Muscle of back (tissue), 13 donors: ENCODE data around the gene ADD3. TPM values are rescaled to one million over a fixed set of nuclear protein-coding genes. Genes with fewer than 3 reads are reported as not detected.

Experiments
- DNase-seq, 3 donors: peaks; one replicate each; pipeline versions ENCODE4 v3.0.0 to v3.0.0-alpha.2; 2013
- long read RNA-seq, 9 donors: transcript quantifications; one replicate each; lab custom pipeline, GENCODE V29; 2026
- polyA plus RNA-seq, 10 donors: library from polyadenylated mRNA; unstranded; fragments of 120-200 nt; gene quantifications; one replicate each; pipeline ENCODE4 v1.2.1, GENCODE V29; 2013; ENCODE audit not compliant: insufficient read length in 10 of 10

Gene ADD3
- polyA plus RNA-seq, result 100 to 1,000 TPM in 9 of 10 donors, 10 to 100 TPM in 1; 99.6 to 143 (median 122) TPM
- long read RNA-seq, donor 1, full-length matches to known transcripts, result 7 of 17 reads
- long read RNA-seq, donor 1, partial matches to known transcripts, result 10 of 17 reads
- long read RNA-seq, donor 1, other reads (novel, unspliced or antisense), result 0 of 17 reads
- long read RNA-seq, donor 2, full-length matches to known transcripts, result 7 of 12 reads
- long read RNA-seq, donor 2, partial matches to known transcripts, result 5 of 12 reads
- long read RNA-seq, donor 2, other reads (novel, unspliced or antisense), result 0 of 12 reads
- long read RNA-seq, donor 3, partial matches to known transcripts, result 0 of 1 reads
- long read RNA-seq, donor 3, other reads (novel, unspliced or antisense), result 0 of 1 reads
- long read RNA-seq, donor 4, full-length matches to known transcripts, result 14 of 20 reads
- long read RNA-seq, donor 4, partial matches to known transcripts, result 6 of 20 reads
- long read RNA-seq, donor 4, other reads (novel, unspliced or antisense), result 0 of 20 reads
- long read RNA-seq, donor 5, full-length matches to known transcripts, result 22 of 39 reads
- long read RNA-seq, donor 5, partial matches to known transcripts, result 17 of 39 reads
- long read RNA-seq, donor 5, other reads (novel, unspliced or antisense), result 0 of 39 reads
- long read RNA-seq, donor 6, full-length matches to known transcripts, result 16 of 24 reads
- long read RNA-seq, donor 6, partial matches to known transcripts, result 8 of 24 reads
- long read RNA-seq, donor 6, other reads (novel, unspliced or antisense), result 0 of 24 reads
- long read RNA-seq, donor 7, full-length matches to known transcripts, result 6 of 6 reads
- long read RNA-seq, donor 7, partial matches to known transcripts, result 0 of 6 reads
- long read RNA-seq, donor 7, other reads (novel, unspliced or antisense), result 0 of 6 reads
- long read RNA-seq, donor 8, full-length matches to known transcripts, result 12 of 47 reads
- long read RNA-seq, donor 8, partial matches to known transcripts, result 35 of 47 reads
- long read RNA-seq, donor 8, other reads (novel, unspliced or antisense), result 0 of 47 reads
- long read RNA-seq, donor 9, full-length matches to known transcripts, result 4 of 4 reads
- long read RNA-seq, donor 9, partial matches to known transcripts, result 0 of 4 reads
- long read RNA-seq, donor 9, other reads (novel, unspliced or antisense), result 0 of 4 reads

GRCh38 chr10:110007701-110008517 is at the start of gene ADD3:
TSS of gene ADD3 (plus strand) at chr10:110007984. CDS start at chr10:110100654, 92,670 bp downstream.
- DNase-seq, result peak; percentile 96 to 97 (median 96)

GRCh38 chr10:109958059-109958458 is 49.7 kb upstream of the ADD3 start:
- DNase-seq, result no peak

- peak in 1 of 3 donors; percentile 57 for DNase-seq
Measured at GRCh38 chr10:109959259-109960145, 48.3 kb upstream of the ADD3 start.

GRCh38 chr10:109960682-109961081 is 47.1 kb upstream of the ADD3 start:
- DNase-seq, result no peak

DNA sequence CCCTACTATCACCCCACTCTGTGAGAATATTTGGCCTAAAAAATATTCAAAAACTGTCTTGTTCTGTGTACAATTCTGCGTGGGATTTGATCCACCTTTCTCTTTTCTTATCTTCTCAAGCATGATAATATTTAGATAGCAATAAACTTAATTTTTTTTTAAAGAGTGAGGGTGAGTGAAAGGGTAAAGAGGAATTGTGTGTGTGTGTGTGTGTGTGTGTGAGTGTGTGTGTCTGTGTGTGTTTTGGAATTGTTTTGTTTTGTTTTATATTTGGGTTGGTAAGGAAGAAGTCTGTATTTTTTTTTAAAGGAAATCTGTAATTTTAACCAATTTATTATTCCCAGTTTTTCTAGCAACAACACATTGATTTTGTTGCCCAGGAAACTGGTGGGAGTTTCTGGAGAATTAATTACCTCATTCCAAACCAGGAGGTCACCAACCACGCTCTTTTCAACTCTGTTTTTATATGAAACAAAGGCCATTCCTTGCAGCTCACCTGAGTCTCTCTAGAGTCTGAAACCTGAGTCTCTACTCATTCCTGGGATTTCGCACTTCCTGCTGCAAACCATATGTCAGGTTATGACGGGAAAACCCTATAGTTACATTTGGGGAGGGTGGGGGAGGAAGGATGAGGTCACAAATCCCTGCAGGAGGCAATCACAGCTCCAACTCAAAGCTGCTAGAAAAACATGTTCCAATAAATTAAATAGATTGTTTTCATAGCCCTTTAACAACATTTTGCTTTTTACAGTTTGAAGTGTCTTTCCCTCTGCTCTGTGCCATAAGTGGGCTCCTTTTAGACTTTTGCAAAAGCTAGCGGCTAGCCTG is 46.4 kb upstream of the ADD3 start:
- peak in 1 of 3 donors; percentile 69 for DNase-seq

DNA sequence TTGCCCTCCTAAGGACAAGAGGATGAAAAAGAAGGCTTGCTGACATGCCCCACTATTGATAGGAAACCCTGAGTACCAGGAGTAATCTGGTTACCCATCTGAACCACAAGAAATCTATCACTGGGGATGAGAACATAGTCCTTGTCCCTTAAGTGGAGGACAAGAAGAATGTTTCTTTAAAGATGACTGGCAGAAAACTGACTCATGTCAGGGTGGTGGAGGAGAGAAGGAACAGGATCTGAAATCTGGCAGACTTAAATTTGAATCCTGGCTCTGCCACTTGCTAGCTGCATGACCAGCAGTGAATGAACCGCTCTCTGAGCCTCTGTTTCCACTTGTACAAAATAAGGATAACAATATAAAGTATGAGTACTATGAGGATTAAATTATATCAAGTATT is 45.5 kb upstream of the ADD3 start:
- DNase-seq, result no peak

DNA sequence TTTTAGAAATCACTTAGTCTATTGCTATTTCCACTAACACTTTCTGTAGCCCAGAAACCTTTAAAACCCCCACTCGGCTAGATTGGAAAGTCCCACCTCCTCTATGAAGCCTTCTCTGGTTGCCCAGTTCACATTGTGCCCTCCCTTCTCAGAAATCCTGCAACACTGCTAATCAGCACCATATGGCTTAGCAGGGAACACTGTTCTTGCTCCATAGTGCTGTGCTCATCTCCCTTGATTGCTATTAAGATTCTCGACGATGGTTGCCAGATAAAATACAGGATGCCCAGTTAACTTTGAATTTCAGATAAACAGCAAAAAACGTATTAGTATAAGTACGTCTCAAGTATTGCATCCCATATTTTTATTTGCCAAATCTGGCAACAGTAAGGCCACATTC is 44.3 kb upstream of the ADD3 start:
- DNase-seq, result peak in 1 of 3 donors; percentile 29

DNA sequence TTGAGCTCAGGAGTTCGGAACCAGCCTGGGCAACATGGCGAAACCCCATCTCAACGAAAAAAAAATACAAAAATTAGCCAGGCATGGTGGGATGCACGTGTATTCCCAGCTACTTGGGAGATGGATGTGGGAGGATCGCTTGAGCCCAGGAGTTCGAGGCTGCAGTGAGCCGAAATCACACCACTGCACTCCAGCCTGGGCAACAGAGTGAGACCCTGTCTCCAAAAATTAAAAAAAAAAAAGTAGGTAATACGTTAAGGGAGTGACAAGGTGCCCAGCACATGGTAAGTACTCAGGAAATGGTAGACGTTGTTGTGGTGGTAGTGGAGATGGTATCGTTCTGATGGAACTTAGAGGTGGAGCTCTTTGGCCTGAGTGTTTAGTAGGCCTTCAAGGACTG is 43.5 kb upstream of the ADD3 start:
- DNase-seq, result no peak

DNA sequence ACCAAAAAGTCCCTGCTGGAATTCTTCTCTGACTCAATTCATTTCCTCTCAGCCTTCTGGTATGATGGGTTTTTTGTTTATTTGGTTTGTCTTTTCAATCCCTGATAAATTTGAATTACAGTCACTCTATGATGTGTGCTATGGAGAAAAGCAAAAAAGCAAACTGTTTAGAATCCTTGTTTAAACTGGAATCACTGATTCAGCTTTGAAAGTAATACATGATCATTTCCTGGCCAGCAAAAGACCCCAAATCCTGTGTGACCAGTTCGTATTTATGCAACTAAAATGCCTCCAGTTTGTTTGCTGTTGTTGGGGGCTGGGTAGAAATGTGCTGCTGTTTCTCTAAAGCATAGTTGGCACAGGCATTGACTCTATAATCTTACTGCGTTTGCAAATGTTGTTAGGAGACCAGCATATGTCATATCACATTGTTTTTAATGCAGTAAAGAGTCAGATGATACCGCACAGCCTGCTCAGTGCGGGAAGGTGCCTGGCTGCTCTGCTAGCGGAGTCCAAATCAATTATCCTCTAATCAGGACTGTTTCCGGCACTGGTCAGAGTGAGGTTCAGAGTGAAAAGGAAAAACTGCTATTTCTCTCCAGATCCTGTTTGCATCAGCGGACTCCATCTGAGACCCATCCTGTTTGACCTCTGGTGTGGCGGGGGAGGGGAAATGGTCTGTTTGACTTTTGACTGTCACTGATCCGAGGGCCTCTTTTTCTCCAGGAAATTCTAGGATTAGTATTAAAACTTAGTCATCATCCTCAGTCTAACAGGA is 40.6 kb upstream of the ADD3 start:
- DNase-seq, result peak in 1 of 3 donors; percentile 78

GRCh38 chr10:109967739-109968088 is 40.1 kb upstream of the ADD3 start:
- no peak for DNase-seq

DNA sequence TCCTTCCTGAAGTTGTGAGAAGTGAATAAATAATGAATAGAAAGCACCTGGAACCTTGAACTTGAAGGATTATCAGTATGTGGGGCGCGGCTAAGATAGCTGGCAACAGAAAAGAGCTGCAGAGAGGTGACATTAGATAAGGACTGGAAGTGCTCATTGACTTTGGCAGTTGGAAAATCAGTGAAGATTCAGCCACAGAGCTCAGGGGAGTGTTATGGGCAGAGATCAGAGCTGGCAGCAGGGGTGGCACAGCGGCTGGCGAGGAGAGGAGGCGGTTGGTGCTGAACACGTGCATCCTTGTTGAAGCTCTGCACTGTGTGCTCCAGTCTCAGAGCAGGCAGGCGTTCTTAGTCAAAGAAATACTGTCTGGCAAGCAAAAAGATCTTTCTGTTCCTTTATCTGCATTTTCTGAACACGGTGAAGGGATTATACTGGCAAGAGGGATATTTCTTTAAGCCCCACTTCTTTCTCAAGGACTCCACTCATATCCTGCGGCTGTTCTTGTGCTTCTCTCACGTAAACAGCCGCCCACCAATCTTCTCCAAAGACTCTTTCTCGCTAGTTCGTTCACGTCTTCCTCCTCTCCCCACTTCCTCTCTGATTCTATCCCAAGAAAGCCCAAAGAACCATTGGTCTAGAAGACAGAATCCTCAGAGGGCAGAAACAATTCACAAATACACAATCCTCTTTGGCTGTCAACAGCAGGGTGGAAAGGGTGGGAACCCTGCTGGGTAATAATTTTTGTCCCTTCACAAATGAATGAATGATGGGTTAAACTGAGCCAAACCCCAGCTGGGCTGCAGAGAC is 38.6 kb upstream of the ADD3 start:
- DNase-seq, result no peak

- DNase-seq, result peak in 1 of 3 donors; percentile 51
Measured at GRCh38 chr10:109969760-109970346, 37.9 kb upstream of the ADD3 start.

GRCh38 chr10:109971634-109972033 is 36.1 kb upstream of the ADD3 start:
- DNase-seq, result no peak

DNA sequence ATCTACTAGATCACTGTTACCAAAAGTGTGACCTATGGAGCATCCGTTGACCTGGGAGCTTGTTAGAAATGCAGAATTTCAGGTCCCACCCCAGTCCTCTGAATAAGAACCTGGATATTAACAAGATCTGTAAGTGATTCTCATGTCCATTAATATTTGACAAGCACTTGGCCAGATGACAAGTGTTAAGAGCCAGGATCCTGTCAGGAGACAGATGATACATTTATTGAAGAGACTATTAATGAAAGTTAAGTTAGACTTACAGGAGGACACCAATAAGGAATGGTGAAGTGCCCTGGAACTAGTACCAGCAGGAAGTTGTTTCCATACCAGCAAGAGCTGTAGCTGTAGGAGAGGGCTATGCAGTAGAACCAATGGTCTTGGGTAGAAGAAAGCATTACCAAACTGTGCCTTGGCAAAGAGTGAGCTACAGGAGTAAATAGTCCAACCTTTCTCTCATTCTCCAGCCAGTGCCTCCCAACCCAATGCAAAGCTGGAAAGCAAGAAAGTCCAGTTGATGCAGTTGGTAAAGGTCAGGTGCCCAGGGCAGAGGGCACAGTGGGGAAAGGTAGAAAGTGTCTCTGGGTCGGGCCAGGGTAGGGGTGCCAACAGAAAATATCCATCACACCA is 35.3 kb upstream of the ADD3 start:
- no peak for DNase-seq

DNA sequence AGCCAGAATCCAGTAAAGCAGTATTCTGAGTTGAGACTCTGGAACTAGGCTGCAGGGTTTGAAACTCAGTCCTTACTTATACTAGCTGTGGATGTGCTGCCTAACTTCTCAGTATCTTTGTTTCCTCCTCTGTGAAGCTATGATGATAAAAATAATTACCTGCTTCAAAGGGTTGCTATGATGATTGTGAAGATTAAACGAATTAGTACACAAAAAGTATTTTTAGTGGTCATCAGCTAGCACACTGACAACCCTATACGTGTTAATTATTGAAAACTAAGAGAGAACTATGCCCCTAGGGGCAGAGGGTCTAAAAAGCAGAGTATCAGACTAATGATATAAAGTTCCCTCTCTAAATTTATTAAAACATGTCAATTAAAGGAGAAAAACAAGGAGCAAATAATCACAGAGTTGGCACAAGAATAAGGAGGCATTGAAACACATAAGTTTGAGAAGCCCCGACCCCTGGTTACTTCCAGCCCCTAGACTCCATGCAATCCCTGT is 34.4 kb upstream of the ADD3 start:
- no peak for DNase-seq

GRCh38 chr10:109974504-109975191 is 33.1 kb upstream of the ADD3 start:
- DNase-seq, result peak in 1 of 3 donors; percentile 59
